ENCODE measurements around the gene RPLP2.

The RPLP2 gene

GRCh38 chr11:837990-838307 is 28.2 kb downstream of the RPLP2 start:
- no peak for ATAC-seq

- ATAC-seq: no peak
Observed at GRCh38 chr11:838441-839279, 28.9 kb downstream of the RPLP2 start.

GRCh38 chr11:839280-839623 is 29.5 kb downstream of the RPLP2 start:
- ATAC-seq: no peak

GRCh38 chr11:839875-840617 is 30.3 kb downstream of the RPLP2 start:
- ATAC-seq: no peak

- peak; percentile 46 to 52 for ATAC-seq
Observed at GRCh38 chr11:841981-842369, 32.2 kb downstream of the RPLP2 start.

- peak; percentile 83 to 85 for ATAC-seq
Observed at GRCh38 chr11:842370-843002, 32.7 kb downstream of the RPLP2 start, which contains the start of the genes POLR2L and TSPAN4. POLR2L (minus strand) TSS chr11:842529; CDS start chr11:842508, 21 bp downstream. TSPAN4 (plus strand) TSS chr11:842852; CDS start chr11:850305, 7,453 bp downstream.

GRCh38 chr11:843086-843734 is 33.4 kb downstream of the RPLP2 start:
- no peak for ATAC-seq

- no peak for ATAC-seq
Observed at GRCh38 chr11:843818-844692, 34.3 kb downstream of the RPLP2 start.

GRCh38 chr11:844693-845644 is 35.2 kb downstream of the RPLP2 start:
- no peak for ATAC-seq

GRCh38 chr11:845872-846495 is 36.2 kb downstream of the RPLP2 start:
- ATAC-seq: no peak

- ATAC-seq: no peak
Observed at GRCh38 chr11:846496-847098, 36.8 kb downstream of the RPLP2 start.

GRCh38 chr11:847876-848275 is 38.1 kb downstream of the RPLP2 start:
- ATAC-seq: no peak

GRCh38 chr11:848380-848931 is 38.7 kb downstream of the RPLP2 start:
- peak; percentile 63 to 65 for ATAC-seq

GRCh38 chr11:849104-849824 is 39.5 kb downstream of the RPLP2 start:
- ATAC-seq: peak; percentile 23 to 30

GRCh38 chr11:849951-850774 is 40.4 kb downstream of the RPLP2 start:
- peak in 1 of 2 donors; percentile 3 for ATAC-seq

- no peak for ATAC-seq
Observed at GRCh38 chr11:850775-851763, 41.3 kb downstream of the RPLP2 start.

- ATAC-seq: no peak
Observed at GRCh38 chr11:852762-853161, 43.0 kb downstream of the RPLP2 start.

Measured in activated CD4-positive, CD25-positive, alpha-beta regulatory T cell treated with anti-CD3 and anti-CD28 coated beads, Interleukin-2, amount 50 U/mL, for 24 hours (primary cell).